ENCODE data around the gene HSPG2. TPM values are rescaled to one million over a fixed set of nuclear protein-coding genes. Genes with fewer than 3 reads are reported as not detected.

The HSPG2 gene
- total and polyA plus RNA-seq, 9 of the 15 experiments (the other 6 are each of a cell fraction or from before 2014, with no cell fraction given) = 0.14 to 160 (median 15.7) TPM

GRCh38 chr1:21782349-21782867 is 154.7 kb downstream of the HSPG2 start (continued):
- TF ChIP-seq, protein P1, sequence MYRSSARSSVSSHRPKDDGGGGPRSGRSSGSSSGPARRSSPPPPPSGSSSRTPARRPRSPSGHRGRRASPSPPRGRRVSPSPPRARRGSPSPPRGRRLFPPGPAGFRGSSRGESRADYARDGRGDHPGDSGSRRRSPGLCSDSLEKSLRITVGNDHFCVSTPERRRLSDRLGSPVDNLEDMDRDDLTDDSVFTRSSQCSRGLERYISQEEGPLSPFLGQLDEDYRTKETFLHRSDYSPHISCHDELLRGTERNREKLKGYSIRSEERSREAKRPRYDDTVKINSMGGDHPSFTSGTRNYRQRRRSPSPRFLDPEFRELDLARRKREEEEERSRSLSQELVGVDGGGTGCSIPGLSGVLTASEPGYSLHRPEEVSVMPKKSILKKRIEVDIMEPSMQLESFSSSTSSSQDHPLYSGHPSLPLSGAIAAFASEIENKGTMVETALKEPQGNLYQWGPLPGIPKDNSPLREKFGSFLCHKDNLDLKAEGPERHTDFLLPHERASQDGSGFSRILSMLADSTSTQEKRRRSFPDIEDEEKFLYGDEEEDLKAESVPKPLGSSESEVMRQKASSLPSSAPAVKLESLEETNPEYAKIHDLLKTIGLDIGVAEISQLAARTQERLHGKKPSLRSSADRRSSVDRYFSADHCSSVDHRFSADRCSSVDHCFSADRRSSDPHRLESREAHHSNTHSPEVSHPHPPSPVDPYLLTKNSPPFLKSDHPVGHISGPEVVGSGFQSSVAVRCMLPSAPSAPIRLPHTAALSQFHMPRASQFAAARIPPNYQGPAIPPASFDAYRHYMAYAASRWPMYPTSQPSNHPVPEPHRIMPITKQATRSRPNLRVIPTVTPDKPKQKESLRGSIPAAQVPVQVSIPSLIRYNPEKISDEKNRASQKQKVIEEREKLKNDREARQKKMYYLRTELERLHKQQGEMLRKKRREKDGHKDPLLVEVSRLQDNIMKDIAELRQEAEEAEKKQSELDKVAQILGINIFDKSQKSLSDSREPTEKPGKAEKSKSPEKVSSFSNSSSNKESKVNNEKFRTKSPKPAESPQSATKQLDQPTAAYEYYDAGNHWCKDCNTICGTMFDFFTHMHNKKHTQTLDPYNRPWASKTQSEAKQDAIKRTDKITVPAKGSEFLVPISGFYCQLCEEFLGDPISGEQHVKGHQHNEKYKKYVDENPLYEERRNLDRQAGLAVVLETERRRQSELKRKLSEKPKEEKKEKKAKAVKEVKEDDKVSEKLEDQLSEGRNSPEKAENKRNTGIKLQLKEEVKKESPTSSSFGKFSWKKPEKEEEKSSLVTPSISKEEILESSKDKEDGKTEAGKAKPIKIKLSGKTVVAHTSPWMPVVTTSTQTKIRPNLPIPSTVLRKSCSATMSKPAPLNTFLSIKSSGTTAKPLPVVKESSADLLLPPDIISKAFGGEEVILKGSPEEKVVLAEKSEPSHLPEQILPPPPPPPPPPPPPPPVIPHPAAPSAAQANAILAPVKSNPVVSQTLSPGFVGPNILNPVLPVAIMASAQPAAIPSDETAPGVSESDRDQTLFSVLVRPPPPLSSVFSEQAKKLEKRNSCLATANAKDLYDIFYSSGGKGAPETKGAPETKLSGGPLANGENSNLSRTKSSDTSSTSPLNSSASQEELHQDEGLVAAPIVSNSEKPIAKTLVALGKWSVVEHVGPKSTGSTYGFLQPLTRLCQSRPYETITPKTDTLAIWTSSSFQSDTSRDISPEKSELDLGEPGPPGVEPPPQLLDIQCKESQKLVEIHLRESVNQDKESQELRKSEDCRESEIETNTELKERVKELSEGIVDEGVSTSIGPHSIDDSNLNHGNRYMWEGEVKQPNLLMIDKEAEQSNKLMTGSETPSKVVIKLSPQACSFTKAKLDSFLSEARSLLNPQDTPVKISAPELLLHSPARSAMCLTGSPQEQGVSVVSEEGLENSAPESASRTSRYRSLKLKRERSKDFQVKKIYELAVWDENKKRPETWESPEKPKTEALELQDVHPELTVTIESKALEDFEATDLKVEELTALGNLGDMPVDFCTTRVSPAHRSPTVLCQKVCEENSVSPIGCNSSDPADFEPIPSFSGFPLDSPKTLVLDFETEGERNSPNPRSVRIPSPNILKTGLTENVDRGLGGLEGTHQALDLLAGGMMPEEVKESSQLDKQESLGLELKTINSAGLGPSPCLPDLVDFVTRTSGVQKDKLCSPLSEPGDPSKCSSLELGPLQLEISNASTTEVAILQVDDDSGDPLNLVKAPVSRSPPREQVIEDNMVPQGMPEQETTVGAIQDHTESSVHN (IDR thresholded peaks at IDR 0.05; ENCODE audit: borderline replicate concordance in 1 of 2, low read depth in 1 of 2) = 0 out of 4 replicates have a peak, but pooled peaks of 1 of the 2 experiments have one; percentile 34
- TF ChIP-seq U2AF1 (optimal IDR thresholded peaks at IDR 0.05; ENCODE audit: low read depth, low read length) (no peak), ZNF696 (CRISPR knock-in tag; conservative IDR thresholded peaks at IDR 0.05) (no peak), ZNF121 (CRISPR knock-in tag; conservative IDR thresholded peaks at IDR 0.05) (no peak), ZNF282 (CRISPR knock-in tag; IDR thresholded peaks at IDR 0.05) (no peak), NR0B1 (IDR thresholded peaks at IDR 0.05; ENCODE audit: partially characterized antibody) (no peak), SRSF9 (IDR thresholded peaks at IDR 0.05; ENCODE audit: borderline replicate concordance, low read depth, low read length) (no peak)
- TF ChIP-seq, protein P2, sequence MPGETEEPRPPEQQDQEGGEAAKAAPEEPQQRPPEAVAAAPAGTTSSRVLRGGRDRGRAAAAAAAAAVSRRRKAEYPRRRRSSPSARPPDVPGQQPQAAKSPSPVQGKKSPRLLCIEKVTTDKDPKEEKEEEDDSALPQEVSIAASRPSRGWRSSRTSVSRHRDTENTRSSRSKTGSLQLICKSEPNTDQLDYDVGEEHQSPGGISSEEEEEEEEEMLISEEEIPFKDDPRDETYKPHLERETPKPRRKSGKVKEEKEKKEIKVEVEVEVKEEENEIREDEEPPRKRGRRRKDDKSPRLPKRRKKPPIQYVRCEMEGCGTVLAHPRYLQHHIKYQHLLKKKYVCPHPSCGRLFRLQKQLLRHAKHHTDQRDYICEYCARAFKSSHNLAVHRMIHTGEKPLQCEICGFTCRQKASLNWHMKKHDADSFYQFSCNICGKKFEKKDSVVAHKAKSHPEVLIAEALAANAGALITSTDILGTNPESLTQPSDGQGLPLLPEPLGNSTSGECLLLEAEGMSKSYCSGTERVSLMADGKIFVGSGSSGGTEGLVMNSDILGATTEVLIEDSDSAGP (CRISPR knock-in tag; IDR thresholded peaks at IDR 0.05) = no peak; the same call in 1 of the 2 replicates
